ENCODE results near the gene DOK5. TPM values are rescaled to one million over a fixed set of nuclear protein-coding genes. Genes with fewer than 3 reads are reported as not detected.

Gene DOK5
- total and polyA plus RNA-seq, 2 of the 8 experiments (the other 6 are each of a cell fraction or from before 2014, with no cell fraction given): 8.9 to 15.0 TPM

DNA sequence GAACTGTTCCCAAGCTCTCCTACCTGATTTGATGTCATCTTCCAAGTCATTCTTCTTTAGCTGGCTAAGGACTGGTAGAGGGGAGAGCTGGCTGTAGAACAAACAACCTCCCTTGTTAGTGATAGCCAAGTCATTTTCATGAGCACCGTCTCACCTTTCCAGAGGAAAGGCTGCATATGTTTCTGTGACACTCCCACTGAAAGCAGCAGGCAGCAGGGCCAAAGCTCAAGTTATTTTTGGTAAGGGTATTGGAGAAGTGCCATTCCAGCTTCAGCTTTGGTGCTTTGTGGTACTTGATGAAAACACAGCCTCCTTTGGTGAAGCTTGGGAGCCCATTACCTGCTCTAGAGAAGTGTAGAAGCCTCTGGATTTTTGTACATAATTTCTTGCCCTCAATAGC lies 5.4 kb upstream of the DOK5 start:
- H3K4me3 ChIP-seq (ENCODE audit: extremely low read depth in 1 of 4, insufficient read depth in 2 of 4, low read depth in 3 of 4, low read length in 4 of 4): no peak overlapping the region
- no peak for DNase-seq (ENCODE audit: low read depth in 1 of 2, low spot score in 2 of 2)
- no peaks in the 10 kb centered on the region for H4K20me1 ChIP-seq (replicated peaks in 1 of 2; ENCODE audit: control insufficient read depth in 1 of 2, insufficient read depth in 2 of 2, low read length in 2 of 2)
- ChIA-PET POLR2A (ENCODE audit: partially characterized antibody) (interaction anchor here (1.1 kb wide), 1 partner anchor 40 kb away, joined by 3 read pairs; no protein-coding TSS in a partner anchor), CTCF (ENCODE audit: partially characterized antibody) (interaction anchor here (0.6 to 1.5 kb wide), 7 partner anchors 9 to 259 kb away, joined by 3 to 5 read pairs (median 3); no protein-coding TSS in a partner anchor)
- H2AK5ac ChIP-seq (ENCODE audit: low read depth, low read length): no peak overlapping the region
- no peak overlapping the region for H3K9ac ChIP-seq (replicated peaks in 1 of 4; ENCODE audit: extremely low read depth in 1 of 4, low read depth in 3 of 4, low read length in 3 of 4)
- H4K5ac ChIP-seq (ENCODE audit: insufficient read length, low read depth, low read length): no peak overlapping the region
- H3K36me3 ChIP-seq (ENCODE audit: control insufficient read depth in 2 of 4, insufficient read depth in 4 of 4, low read length in 3 of 4): no peaks in the 10 kb centered on the region
- no peak overlapping the region for H3K14ac ChIP-seq (ENCODE audit: insufficient read length)
- H3K4me2 ChIP-seq (ENCODE audit: insufficient read depth in 1 of 2, low read depth in 2 of 2, low read length in 2 of 2): no peak overlapping the region
- no peak overlapping the region for H4K91ac ChIP-seq (replicated peaks; ENCODE audit: insufficient read length, low read length)
- H3K56ac ChIP-seq (replicated peaks; ENCODE audit: insufficient read length, low read depth, low read length): no peak overlapping the region
- no peak overlapping the region for H2BK5ac ChIP-seq (ENCODE audit: low read depth, low read length)
- WGBS, 2 experiments (ENCODE audit: extremely low coverage in 1 of 2, insufficient coverage in 1 of 2, insufficient read length in 1 of 2, insufficient replicate concordance in 2 of 2, low coverage in 1 of 2, low lambda C conversion rate in 2 of 2, missing lambda C conversion rate in 1 of 2): 94% methylated on average over 1 of the region's 1 CpG; no CpG with 5 or more reads in 1 of the 2 experiments
- no peak overlapping the region for H2BK15ac ChIP-seq (ENCODE audit: low read length)
- H3K79me1 ChIP-seq (ENCODE audit: low read depth, low read length): no peaks in the 10 kb centered on the region
- H3K18ac ChIP-seq (ENCODE audit: extremely low read depth, low read length): no peak overlapping the region
- H2BK20ac ChIP-seq (ENCODE audit: low read length): no peak overlapping the region
- H3K4ac ChIP-seq (replicated peaks; ENCODE audit: insufficient read length, low read depth, low read length): no peak overlapping the region
- no peaks in the 10 kb centered on the region for H3K9me3 ChIP-seq (ENCODE audit: insufficient read depth in 2 of 2, low read depth in 1 of 2, low read length in 1 of 2)
- 0 out of 2 replicates have a peak overlapping the region, but pooled peaks have one; percentile 83 for H2AFZ ChIP-seq (ENCODE audit: low read length)
- no peak overlapping the region for H2BK120ac ChIP-seq (replicated peaks; ENCODE audit: low read depth, low read length)
- H3K79me2 ChIP-seq (ENCODE audit: control insufficient read depth in 1 of 2, insufficient read depth in 2 of 2, low read length in 2 of 2): no peaks in the 10 kb centered on the region
- no peak overlapping the region for H4K8ac ChIP-seq (ENCODE audit: extremely low read depth, insufficient read depth, low read length)
- peaks cover 0 to 5% (median under 1%) of the 10 kb centered on the region in 4 experiments; a peak in 2 of 7 replicates for H3K4me1 ChIP-seq (replicated peaks in 1 of 4; ENCODE audit: control insufficient read depth in 3 of 4, insufficient read depth in 4 of 4, low read length in 3 of 4)
- H3K23me2 ChIP-seq (ENCODE audit: low read depth, low read length): no peaks in the 10 kb centered on the region
- no peak overlapping the region for H3K23ac ChIP-seq (ENCODE audit: insufficient read length)
- H3K27ac ChIP-seq (ENCODE audit: low read depth, low read length): no peak overlapping the region
- H3K27me3 ChIP-seq (replicated peaks in 1 of 4; ENCODE audit: control insufficient read depth in 3 of 4, extremely low read depth in 1 of 4, insufficient read depth in 3 of 4, low read length in 3 of 4): no peaks in the 10 kb centered on the region
- no peak for FAIRE-seq
- no peak for TF ChIP-seq MAFK (IDR thresholded peaks at IDR 0.05; ENCODE audit: low read depth, low read length)
- TF ChIP-seq PHF8 (conservative IDR thresholded peaks at IDR 0.05; ENCODE audit: low read depth, low read length): no peak
- TF ChIP-seq, protein P1, sequence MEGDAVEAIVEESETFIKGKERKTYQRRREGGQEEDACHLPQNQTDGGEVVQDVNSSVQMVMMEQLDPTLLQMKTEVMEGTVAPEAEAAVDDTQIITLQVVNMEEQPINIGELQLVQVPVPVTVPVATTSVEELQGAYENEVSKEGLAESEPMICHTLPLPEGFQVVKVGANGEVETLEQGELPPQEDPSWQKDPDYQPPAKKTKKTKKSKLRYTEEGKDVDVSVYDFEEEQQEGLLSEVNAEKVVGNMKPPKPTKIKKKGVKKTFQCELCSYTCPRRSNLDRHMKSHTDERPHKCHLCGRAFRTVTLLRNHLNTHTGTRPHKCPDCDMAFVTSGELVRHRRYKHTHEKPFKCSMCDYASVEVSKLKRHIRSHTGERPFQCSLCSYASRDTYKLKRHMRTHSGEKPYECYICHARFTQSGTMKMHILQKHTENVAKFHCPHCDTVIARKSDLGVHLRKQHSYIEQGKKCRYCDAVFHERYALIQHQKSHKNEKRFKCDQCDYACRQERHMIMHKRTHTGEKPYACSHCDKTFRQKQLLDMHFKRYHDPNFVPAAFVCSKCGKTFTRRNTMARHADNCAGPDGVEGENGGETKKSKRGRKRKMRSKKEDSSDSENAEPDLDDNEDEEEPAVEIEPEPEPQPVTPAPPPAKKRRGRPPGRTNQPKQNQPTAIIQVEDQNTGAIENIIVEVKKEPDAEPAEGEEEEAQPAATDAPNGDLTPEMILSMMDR (IDR thresholded peaks at IDR 0.05; ENCODE audit: control extremely low read depth in 1 of 3, insufficient read depth in 1 of 3, low read depth in 1 of 3, low read length in 3 of 3): no peak
- no peak for TF ChIP-seq FOSL1 (IDR thresholded peaks at IDR 0.05; ENCODE audit: insufficient read depth, low read depth, low read length)
- no peak overlapping the region for H2BK12ac ChIP-seq (ENCODE audit: low read depth, low read length)
